ENCODE data around the gene BOLA1.

BOLA1 gene

DNA sequence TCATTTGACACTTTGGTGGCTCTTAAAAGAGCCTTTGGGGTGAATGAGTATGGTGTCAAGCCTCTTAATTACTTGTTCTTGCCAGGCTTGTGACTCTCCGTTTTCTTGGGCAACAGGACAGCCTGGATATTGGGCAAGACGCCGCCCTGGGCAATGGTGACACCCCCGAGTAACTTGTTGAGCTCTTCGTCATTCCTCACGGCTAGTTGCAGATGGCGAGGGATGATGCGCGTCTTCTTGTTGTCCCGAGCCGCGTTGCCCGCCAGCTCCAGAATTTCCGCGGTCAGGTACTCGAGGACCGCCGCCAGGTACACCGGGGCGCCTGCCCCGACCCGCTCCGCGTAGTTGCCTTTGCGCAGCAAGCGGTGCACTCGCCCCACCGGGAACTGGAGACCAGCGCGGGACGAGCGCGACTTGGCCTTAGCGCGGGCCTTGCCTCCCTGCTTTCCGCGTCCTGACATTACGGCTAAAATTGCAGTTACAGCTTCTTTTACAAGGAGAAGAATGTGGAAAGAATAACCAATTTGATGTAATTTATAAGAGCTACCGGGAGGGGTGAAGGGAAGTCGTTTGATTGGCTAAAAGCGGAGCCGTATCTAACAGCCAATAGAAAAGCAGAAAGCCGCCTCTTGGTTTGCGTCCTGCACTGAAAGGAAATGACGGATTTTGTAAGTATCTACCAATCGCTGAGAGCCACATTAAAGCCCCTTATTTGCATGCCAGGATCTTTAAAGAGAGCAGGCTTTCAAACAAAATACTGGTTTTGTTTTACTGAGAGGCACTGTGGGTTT, 11.7 kb upstream of the BOLA1 start:
- DNase-seq, result peak; percentile 90

- DNase-seq, result peak; percentile 88
Observed at GRCh38 chr1:149888247-149888998, 10.9 kb upstream of the BOLA1 start.

- no peak for DNase-seq
Observed at GRCh38 chr1:149888999-149889289, 10.4 kb upstream of the BOLA1 start.

DNA sequence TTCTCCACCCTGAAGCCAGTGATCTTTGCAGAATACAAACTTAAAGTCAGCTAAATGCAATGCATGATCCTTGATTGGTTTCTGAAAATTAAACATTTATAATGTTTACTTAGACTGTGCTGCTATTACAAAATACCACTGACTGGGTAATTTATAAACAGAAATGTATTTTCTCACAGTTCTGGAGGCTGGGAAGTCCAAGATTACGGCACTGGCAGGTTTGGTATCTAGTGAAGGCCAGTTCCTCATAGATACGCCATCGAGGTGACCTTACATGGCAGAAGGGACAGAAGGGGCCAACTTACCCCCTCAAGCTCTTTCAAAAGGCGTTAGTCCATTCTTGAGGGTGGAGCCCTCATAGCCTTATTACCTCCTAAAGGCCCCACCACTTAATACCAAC, 2.8 kb upstream of the BOLA1 start:
- DNase-seq, result no peak

DNA sequence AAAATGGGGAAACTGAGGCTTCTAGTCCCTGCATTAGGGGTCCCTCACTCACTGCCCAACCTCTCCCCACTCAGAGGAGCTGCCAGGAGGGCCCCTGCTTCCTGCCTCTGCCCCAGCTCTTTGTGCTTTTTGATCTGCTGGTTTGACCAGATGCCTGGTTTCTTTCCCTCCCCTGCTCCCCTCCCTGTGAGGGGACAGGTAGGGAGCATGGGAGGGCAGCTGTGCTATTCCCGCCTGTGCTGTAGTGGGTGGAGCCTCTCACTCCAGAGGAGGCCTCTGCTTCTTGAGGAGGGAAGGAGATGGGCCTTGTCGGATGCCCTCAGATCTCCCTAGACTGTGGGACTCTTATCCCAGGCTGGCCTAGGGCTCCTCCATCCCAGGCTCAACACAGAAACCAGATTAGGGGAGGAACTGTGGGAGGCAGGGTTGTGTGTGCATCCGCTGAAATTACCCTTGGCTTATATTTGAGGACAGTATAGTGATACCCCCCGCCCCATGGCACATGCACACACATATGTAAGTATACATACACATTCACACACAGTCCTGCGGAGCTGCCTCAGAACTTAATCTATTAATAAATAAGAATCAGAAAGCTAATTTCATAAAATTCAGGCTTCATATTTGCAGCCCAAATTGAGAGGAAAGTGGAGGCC, 4.6 kb downstream of the BOLA1 start:
- DNase-seq, result no peak

DNA sequence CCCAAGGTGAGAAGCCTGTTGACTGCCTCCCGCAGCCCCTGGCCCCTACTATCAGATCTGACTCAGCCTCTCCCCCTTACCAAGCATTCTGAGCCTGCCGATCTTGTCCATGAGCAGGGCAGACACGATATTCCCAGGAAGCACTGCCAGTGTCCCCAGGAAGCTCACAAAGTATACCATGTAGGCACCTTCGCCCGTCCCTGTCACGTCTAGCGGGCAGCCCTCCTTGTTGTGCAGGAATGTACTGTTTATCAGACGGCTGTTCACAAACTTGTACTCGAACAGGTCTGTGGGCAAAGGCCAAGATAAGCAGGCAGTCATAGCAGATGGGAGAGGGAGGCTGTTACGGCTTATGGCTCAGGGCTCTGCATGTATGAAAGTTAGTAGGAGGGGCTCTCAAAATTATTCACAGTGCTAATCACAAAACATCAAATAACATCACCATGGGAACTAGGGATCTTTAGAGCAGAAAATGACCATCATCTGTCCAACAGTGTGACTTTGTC, 7.3 kb downstream of the BOLA1 start:
- DNase-seq, result no peak

DNA sequence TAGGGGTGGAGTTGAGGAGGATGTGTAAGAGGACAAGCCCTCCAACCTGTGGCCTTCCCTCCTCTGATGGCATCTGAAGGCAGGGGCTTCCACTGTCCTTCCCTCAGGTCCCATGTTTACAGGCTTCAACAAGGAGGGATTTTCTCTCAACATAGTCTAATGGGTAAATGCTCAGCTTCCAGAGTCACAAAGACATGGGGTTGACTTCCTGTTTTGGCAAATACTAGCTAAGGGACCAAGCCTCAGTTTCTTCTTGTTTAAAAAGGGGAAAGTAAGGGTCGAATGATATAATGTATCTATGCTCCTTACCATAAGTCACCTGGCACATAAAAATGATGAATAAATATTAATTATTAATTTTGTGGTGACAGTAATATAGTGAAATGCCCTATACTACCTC, 15.2 kb downstream of the BOLA1 start:
- DNase-seq, result no peak

- DNase-seq, result no peak
Observed at GRCh38 chr1:149915429-149916192, 16.2 kb downstream of the BOLA1 start.

DNA sequence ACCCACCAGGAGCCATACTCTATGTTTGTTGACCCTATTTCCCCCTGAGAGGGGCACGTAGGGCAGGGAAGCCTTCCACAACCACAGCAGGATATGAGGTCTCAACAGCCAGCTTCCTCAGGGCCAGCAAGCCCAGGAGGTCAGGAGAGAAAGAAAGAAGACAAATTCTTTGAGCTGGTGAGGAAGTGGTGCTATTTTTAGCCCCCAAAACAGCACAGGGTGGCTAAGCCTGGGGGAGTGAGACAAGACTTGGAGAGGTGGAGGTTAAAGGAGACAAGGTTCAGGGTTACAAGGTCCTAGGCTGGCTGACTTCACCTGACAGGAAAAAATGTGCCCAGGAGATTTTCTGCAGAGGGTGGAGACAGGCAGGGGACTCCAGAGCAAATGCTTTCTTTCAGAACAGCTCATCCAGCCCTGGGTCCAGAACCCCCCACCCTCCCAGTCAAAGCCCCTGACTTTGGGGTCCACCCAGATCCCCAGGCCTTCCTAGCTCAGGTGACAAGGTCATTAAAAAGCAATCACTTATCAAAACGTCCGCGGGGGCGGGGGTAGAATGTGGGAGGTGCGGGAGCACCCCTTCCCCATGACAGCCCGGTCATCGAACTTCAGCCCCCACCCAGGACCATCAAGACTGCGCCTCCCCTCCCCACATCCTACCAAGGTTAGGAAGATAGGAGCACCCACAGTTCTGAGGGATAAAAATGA, 17.0 kb downstream of the BOLA1 start:
- DNase-seq, result no peak

DNA sequence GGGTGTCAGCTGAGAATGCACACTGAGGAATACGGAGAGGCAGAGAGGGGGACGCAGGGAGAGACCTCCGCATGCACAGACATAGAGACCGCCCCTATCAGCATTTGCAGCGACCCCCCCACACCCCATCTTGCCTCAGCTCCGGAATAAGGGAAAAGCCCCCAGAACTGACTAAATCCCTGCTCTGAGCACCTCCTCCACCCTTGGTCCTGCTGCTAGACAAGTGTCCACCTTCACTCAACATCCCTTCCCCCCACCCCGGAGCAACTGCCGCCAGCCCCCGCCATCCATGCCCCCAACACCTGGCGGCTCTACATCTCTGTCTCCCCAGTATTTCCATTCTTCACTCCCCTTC, 17.5 kb downstream of the BOLA1 start:
- no peak for DNase-seq

DNA sequence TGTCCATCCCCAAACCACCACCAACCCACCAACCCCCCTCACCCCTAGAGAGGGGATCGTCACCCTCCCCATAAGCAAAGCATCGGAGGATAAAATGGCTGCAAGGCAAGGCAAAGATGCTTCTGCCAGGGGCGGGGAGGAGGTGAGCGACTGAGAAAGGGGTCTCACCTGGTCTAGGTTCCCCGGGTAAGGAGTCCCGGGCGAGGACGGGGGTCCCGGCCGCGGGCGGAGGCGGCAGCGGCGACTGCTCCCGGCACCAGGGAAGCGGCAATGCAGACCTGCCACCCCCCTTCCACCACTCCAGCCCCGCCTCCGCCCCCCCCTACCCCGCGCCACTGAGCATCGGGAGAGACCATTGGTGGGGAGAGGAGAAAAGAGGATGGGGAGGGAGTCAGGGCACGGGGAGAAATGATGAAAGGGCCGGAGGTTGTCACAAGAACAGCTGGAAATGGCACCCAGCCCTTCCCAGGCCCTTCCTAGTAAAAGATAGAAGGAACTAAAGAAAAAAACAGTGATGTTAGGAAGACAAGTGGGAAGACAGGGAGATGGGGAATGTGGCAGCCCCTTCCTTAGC, 18.3 kb downstream of the BOLA1 start, which contains the start of gene SV2A:
TSS of gene SV2A (minus strand) at position 274 of the 574 bp plus-strand sequence. CDS start 4,004 bp downstream, outside the sequence.
- DNase-seq, result peak; percentile 68

GRCh38 chr1:149923626-149924025, 24.3 kb downstream of the BOLA1 start:
- DNase-seq, result no peak

DNA sequence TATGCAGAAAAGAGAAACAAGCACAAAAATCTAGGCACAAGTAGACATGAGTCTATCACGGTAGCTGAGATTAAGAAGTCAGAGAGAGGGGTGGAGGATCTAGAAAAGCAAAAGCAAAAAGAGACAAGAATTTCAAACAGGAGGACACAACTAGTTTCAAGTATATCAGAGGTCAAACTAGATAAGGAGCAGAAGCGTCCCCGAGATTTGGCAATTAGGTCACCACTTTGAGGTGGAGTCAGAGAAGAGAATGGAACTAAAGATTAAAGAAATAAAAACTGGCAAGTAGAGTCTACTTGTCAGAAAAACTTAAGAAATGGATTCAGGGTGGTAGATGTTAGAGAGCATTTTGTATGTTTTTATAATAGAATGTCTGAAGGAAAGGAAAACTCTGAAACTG, 26.0 kb downstream of the BOLA1 start:
- DNase-seq, result no peak

DNA sequence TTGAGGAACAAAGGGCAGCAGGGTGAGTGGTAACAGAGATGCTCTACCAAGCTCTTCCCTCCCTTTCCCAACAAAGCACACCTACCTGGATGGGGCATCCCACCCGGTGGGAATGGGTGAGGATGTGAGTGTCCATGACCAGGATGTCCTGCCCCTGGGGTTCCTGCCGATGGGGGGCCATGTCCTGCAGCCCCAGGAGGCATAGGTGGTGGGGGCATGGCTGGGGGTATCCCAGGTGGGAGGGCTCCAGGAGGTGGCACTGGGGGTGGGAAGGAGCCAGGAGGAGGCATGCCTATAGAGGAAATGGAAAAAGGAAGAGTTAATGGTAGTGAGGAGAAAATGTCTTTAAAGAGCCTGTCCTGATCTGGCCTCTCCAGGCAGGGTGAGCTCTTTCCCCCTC, 26.4 kb downstream of the BOLA1 start:
- DNase-seq, result no peak

- DNase-seq, result no peak
Observed at GRCh38 chr1:149926296-149926695, 26.9 kb downstream of the BOLA1 start.

DNA sequence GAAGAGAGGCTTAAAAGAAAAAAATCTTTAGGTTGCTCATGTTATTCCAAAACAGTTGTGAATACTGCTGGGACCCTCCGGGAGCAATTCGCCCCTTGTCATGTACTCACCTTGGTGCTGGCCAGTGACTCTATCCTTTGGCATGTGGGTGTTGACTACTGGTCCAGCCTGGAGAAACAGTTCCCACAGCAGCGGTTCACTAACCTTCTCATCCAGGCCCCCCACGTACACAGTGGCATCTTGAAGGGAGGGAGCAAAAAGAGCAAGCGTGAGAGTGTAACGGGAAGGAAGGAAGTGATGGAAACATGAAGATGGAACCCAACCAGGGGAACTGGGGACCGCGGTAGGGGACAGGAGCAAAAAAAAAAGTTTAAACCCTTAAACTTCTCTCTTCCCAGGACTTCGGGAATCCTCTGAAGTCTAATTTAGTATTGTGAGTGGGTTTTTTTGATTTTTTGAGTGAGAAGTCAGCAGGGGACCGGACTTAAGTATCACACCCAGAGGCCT, 27.7 kb downstream of the BOLA1 start:
- DNase-seq, result no peak

GRCh38 chr1:149927563-149928400, 28.4 kb downstream of the BOLA1 start, which contains the start of gene SF3B4:
SF3B4 (minus strand) TSS chr1:149927803; CDS start chr1:149927759, 44 bp downstream.
- DNase-seq, result peak; percentile 95

DNA sequence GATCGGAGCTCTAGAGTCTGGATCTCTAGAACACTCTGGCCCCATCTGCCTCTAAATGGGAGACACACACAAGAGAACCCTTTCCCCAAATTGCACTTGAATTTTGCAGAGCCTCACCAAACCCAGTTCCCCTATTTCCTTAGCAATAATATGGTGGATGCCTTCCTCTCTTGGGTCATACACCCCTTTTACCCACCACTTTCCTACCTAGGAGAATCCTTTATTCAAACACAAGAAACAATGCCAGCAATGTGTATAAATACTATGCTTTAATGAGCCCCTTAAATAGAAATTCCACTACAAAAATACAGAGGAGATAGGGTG, 29.0 kb downstream of the BOLA1 start:
- DNase-seq, result no peak

- no peak for DNase-seq
Observed at GRCh38 chr1:149929856-149930255, 30.5 kb downstream of the BOLA1 start.

DNA sequence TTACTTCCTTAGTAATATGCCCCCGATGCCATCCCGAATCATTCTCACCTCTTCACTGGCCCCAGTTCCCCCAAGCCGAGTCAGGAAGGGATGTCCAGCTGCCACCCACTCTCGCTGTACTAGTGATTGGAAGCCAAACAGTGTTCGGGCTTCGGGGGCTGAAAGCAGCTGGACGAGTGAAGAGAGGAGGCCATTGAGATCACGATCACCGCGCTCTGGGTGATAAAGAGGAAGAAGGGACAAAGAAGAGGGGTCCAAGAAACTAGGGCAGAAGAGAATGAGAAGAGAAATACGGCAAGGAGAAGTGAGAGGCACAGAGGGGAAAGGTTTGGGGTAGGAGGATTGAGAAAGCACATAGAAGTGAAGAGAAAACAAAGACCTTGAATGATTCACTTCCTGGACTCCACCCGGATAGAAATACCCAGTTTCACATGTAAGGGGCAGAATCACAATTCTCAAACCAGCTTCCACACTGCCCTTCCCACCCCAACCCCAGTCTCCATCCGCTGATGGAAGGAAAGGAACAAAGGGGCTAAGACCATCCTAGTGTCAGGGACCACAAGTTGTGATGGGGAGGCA, 31.9 kb downstream of the BOLA1 start:
- peak; percentile 48 for DNase-seq

DNA sequence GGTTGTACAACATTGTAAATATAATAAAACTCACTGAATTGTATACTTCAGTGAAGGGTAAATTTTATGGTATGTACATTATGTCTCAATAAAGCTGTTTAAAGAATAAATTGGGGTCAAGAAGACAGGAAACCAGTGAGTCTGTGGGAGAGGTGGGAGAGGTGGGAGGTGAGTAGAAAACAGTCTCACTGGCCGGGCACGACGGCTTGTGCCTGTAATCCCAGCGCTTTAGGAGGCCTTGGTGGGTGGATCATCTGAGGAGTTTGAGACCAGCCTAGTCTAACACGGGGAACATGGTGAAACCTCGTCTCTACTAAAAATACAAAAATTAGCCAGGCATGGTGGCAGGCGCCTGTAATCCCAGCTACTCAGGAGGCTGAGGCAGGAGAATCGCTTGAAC, 33.1 kb downstream of the BOLA1 start:
- no peak for DNase-seq

Measured in activated CD8-positive, alpha-beta memory T cell treated with anti-CD3 and anti-CD28 coated beads, Interleukin-2, amount 50 U/mL, for 48 hours (primary cell).